Left lung (tissue), 10 donors: ENCODE data around the gene ATCAY. TPM values are rescaled to one million over a fixed set of nuclear protein-coding genes. Genes with fewer than 3 reads are reported as not detected.

Experiments
- ATAC-seq: fragments of 200-7000 bp; cut with Tn5 transposase; one replicate; pipeline ENCODE4 v1.9.1; 2020; ENCODE audit warnings: moderate library complexity
- DNase-seq, 4 donors: peaks; one replicate each; pipeline ENCODE4 v3.0.0-alpha.2; 2013 to 2020
- H3K27ac ChIP-seq, 2 donors: fragments of 200-600 bp; sonication (generic) in 1 of 2; one replicate each; pipeline versions ENCODE4 v1.5.0 to v1.8.0; 2020 to 2021
- H3K27me3 ChIP-seq, 2 donors: fragments of 200-600 bp; sonication (generic) in 1 of 2; one replicate each; pipeline versions ENCODE4 v1.5.0 to v1.8.0; 2020 to 2021
- H3K36me3 ChIP-seq, 2 donors: fragments of 200-600 bp; sonication (generic) in 1 of 2; one replicate each; pipeline versions ENCODE4 v1.5.0 to v1.8.0; 2020 to 2021
- H3K4me1 ChIP-seq, 2 donors: fragments of 200-600 bp; one replicate each; pipeline ENCODE4 v1.8.0; 2021
- H3K4me3 ChIP-seq, 2 donors: fragments of 200-600 bp; sonication (generic) in 1 of 2; one replicate each; pipeline versions ENCODE4 v1.5.0 to v1.8.0; 2020 to 2021; ENCODE audit warnings: mild to moderate bottlenecking in 1 of 2
- H3K9me3 ChIP-seq, 2 donors: fragments of 200-600 bp; sonication (generic) in 1 of 2; one replicate each; pipeline versions ENCODE4 v1.5.0 to v1.8.0; 2020 to 2021
- intact Hi-C, 2 donors: fragments of 100-400 bp; cut with DNase I; formaldehyde crosslinking; loops; one replicate each; pipeline versions ENCODE4 v1.11.2 to v1.14.2; 2022
- polyA plus RNA-seq, 6 donors: library from polyadenylated mRNA; unstranded; fragments of 120-200 nt; gene quantifications; one replicate each; pipeline ENCODE4 v1.2.1, GENCODE V29; 2013; ENCODE audit not compliant: insufficient read length in 6 of 6
- total RNA-seq, 2 donors: library from RNA; stranded (reverse); fragmentation: NEBNext Ultra II Directional; extraction: Animal tissue kit (Norgen Biotek cat#: 25700); gene quantifications; one replicate each; pipeline ENCODE4 v1.2.1, GENCODE V29; 2021
- TF ChIP-seq, protein P1 (sequence below), 2 donors: fragments of 200-600 bp; sonication (generic) in 1 of 2; IDR thresholded peaks; one replicate each; pipeline versions ENCODE4 v1.5.0 to v1.8.0; 2021; ENCODE audit warnings: antibody characterized with exemption in 2 of 2
- donor health status: DM: no; HTN: yes; CAD: no.
- donor health status: DM: no; HTN: no; CAD: no.

The ATCAY gene
- total and polyA plus RNA-seq, 8 donors = 0.14 to 0.34 (median 0.16) TPM; not detected in 2

GRCh38 chr19:3923096-3923758 is 42.7 kb downstream of the ATCAY start:
- ATAC-seq = no peak
- intact Hi-C loops = no loop called here
- TF ChIP-seq, protein P1, sequence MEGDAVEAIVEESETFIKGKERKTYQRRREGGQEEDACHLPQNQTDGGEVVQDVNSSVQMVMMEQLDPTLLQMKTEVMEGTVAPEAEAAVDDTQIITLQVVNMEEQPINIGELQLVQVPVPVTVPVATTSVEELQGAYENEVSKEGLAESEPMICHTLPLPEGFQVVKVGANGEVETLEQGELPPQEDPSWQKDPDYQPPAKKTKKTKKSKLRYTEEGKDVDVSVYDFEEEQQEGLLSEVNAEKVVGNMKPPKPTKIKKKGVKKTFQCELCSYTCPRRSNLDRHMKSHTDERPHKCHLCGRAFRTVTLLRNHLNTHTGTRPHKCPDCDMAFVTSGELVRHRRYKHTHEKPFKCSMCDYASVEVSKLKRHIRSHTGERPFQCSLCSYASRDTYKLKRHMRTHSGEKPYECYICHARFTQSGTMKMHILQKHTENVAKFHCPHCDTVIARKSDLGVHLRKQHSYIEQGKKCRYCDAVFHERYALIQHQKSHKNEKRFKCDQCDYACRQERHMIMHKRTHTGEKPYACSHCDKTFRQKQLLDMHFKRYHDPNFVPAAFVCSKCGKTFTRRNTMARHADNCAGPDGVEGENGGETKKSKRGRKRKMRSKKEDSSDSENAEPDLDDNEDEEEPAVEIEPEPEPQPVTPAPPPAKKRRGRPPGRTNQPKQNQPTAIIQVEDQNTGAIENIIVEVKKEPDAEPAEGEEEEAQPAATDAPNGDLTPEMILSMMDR (IDR thresholded peaks at IDR 0.05) = no peak
- H3K36me3 ChIP-seq = no peaks in the 10 kb centered on the region
- no peaks in the 10 kb centered on the region for H3K4me1 ChIP-seq
- H3K9me3 ChIP-seq = peaks cover 0 to 27% of the 10 kb centered on the region in 2 donors
- peaks cover 0 to 9% of the 10 kb centered on the region in 2 donors for H3K27me3 ChIP-seq
- no peak overlapping the region for H3K27ac ChIP-seq
- no peak for DNase-seq
- H3K4me3 ChIP-seq = no peak overlapping the region

DNA sequence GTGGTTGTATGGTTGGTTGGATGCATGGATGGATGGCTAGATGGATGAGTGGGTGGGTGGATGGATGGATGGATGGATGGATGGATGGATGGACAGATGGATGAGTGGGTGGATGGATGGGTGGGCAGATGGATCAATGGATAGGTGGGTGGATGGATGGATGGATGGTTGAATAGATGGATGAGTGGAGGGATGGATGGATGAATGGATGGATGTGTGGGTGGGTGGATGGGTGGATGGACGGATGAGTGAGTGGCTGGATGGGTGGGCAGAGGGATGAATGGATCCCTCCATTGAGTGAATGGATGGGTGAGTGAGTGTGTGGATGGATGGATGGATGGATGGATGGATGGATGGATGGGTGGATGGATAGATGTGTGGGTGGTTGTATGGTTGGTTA is 43.4 kb downstream of the ATCAY start:
- no peaks in the 10 kb centered on the region for H3K4me1 ChIP-seq
- peaks cover 0 to 27% of the 10 kb centered on the region in 2 donors for H3K9me3 ChIP-seq
- no peak overlapping the region for H3K4me3 ChIP-seq
- H3K27me3 ChIP-seq = peaks cover 0 to 9% of the 10 kb centered on the region in 2 donors
- no peak for ATAC-seq
- intact Hi-C loops = no loop called here
- no peak overlapping the region for H3K27ac ChIP-seq
- no peak for DNase-seq
- TF ChIP-seq, protein P1 (IDR thresholded peaks at IDR 0.05) = no peak
- H3K36me3 ChIP-seq = no peaks in the 10 kb centered on the region

- H3K9me3 ChIP-seq = no peaks in the 10 kb centered on the region
- H3K27ac ChIP-seq = no peak overlapping the region
- intact Hi-C loops = no loop called here
Measured at GRCh38 chr19:3931041-3931440, 50.6 kb downstream of the ATCAY start.

DNA sequence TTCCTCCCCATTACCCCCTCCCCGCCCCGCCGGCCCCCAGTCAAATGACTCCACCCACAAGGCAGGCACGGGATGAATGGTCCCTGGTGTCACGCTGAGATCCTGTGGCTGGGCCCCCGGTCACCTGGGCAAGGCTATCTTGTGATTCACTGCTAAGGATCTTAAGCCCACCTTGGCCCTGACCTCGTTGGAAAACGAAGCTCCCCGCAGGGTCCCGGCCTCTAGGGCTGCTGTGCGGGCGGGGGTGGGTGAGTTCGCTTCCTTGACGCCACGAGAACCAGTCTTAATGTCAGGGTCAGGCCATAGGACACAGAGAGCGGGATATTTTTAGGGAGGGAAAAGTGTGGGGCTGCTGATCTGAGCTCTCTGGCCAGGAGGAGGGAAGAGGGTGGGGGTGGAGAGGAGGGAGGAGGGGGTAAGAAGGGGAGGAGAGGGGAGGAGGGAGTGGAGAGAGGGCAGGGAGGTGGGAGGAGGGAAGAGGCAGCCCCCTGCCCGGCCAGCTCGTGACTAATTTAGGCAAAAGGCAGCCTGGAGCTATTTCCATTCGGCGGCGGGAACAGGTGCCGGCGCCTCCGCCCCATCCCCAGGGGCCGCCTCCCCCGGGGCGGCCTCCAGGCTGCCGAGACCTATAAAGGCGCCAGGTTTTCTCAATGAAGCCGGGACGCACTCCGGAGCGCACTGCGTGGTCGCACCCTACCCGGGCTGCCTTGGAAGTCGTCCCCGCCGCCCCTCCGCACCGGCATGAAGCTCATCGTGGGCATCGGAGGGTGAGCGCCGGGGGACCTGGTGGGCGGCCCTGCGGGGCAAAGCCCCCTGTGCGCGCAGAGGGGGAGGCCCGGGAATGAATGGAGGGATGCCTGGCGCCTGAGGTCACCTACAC is 52.7 kb downstream of the ATCAY start, which contains the start of gene NMRK2:
Gene NMRK2 (plus strand): TSS at position 139 of the 880 bp plus-strand sequence. CDS start 603 bp downstream, at position 742.
- no peak for ATAC-seq
- no peak within 1 kb of the TSS for H3K27ac ChIP-seq
- intact Hi-C loops = no loop called here
- no peak for DNase-seq
- TF ChIP-seq, protein P1 (IDR thresholded peaks at IDR 0.05) = no peak
- H3K4me1 ChIP-seq = no peaks in the 10 kb centered on the region
- no peaks in the 10 kb centered on the region for H3K9me3 ChIP-seq
- no peak within 1 kb of the TSS for H3K4me3 ChIP-seq
- no peaks in the 10 kb centered on the region for H3K36me3 ChIP-seq
- H3K27me3 ChIP-seq = peaks cover 16 to 61% of the 10 kb centered on the region in 2 donors

More at GRCh38 chr19:3931041-3931440, 50.6 kb downstream of the ATCAY start:
- TF ChIP-seq, protein P1 (IDR thresholded peaks at IDR 0.05) = no peak
- Histone ChIP-seq H3K27me3 (peaks cover 16 to 62% of the 10 kb centered on the region in 2 donors), H3K36me3 (no peaks in the 10 kb centered on the region), H3K4me3 (no peak overlapping the region), H3K4me1 (no peaks in the 10 kb centered on the region)
- no peak for DNase-seq
- ATAC-seq = no peak
